ENCODE data around the gene ARTN. TPM values are rescaled to one million over a fixed set of nuclear protein-coding genes. Genes with fewer than 3 reads are reported as not detected.
A peak's percentile ranks its signal among the peaks of the same experiment; 100 is the strongest.

ARTN gene
- polyA plus RNA-seq, 1 experiment = 0.39 TPM

- H3K27me3 ChIP-seq (ENCODE audit: control insufficient read depth, insufficient read depth, low read length) = no peaks in the 10 kb centered on the region
- H3K36me3 ChIP-seq (ENCODE audit: control insufficient read depth, insufficient read depth, low read length) = peaks cover 12% of the 10 kb centered on the region
- POLR2A ChIA-PET = no interaction called here
- CTCF ChIA-PET = interaction anchor here (1.3 kb wide), 1 partner anchor 10 kb away, joined by 3 read pairs; no protein-coding TSS in a partner anchor
- TF ChIP-seq CTCF (IDR thresholded peaks at IDR 0.05; ENCODE audit: insufficient read depth, low read depth, low read length) = no peak
- no peak for DNase-seq (ENCODE audit: low read depth)
- peak overlapping the region; percentile 68 for H3K4me3 ChIP-seq (ENCODE audit: low read depth, low read length)
Measured at GRCh38 chr1:43979261-43979527, 45.6 kb downstream of the ARTN start.

GRCh38 chr1:43979528-43980254 is 46.1 kb downstream of the ARTN start:
- POLR2A ChIA-PET = no interaction called here

GRCh38 chr1:43980255-43981134 is 46.9 kb downstream of the ARTN start:
- H3K27me3 ChIP-seq (ENCODE audit: control insufficient read depth, insufficient read depth, low read length) = no peaks in the 10 kb centered on the region
- DNase-seq (ENCODE audit: low read depth) = no peak
- no peak for TF ChIP-seq CTCF (IDR thresholded peaks at IDR 0.05; ENCODE audit: insufficient read depth, low read depth, low read length)
- POLR2A ChIA-PET = no interaction called here
- H3K36me3 ChIP-seq (ENCODE audit: control insufficient read depth, insufficient read depth, low read length) = peaks cover 20% of the 10 kb centered on the region
- peak overlapping the region; percentile 68 for H3K4me3 ChIP-seq (ENCODE audit: low read depth, low read length)
- CTCF ChIA-PET = interaction anchor here (0.7 to 1.3 kb wide), 2 partner anchors 9 to 45 kb away, joined by 3 read pairs; no protein-coding TSS in a partner anchor

More at GRCh38 chr1:43979528-43980254, 46.1 kb downstream of the ARTN start:
- no peak for TF ChIP-seq CTCF (IDR thresholded peaks at IDR 0.05; ENCODE audit: insufficient read depth, low read depth, low read length)
- CTCF ChIA-PET = interaction anchor here (0.7 to 1.3 kb wide), 2 partner anchors 9 to 45 kb away, joined by 3 read pairs; no protein-coding TSS in a partner anchor
- Histone ChIP-seq H3K4me3 (ENCODE audit: low read depth, low read length) (peak overlapping the region; percentile 68), H3K36me3 (ENCODE audit: control insufficient read depth, insufficient read depth, low read length) (peaks cover 15% of the 10 kb centered on the region), H3K27me3 (ENCODE audit: control insufficient read depth, insufficient read depth, low read length) (no peaks in the 10 kb centered on the region)
- no peak for DNase-seq (ENCODE audit: low read depth)

GRCh38 chr1:43981135-43981491 is 47.5 kb downstream of the ARTN start:
- Histone ChIP-seq H3K27me3 (ENCODE audit: control insufficient read depth, insufficient read depth, low read length) (no peaks in the 10 kb centered on the region), H3K36me3 (ENCODE audit: control insufficient read depth, insufficient read depth, low read length) (peaks cover 20% of the 10 kb centered on the region), H3K4me3 (ENCODE audit: low read depth, low read length) (no peak overlapping the region)
- no peak for DNase-seq (ENCODE audit: low read depth)
- POLR2A ChIA-PET = no interaction called here
- CTCF ChIA-PET = no interaction called here
- TF ChIP-seq CTCF (IDR thresholded peaks at IDR 0.05; ENCODE audit: insufficient read depth, low read depth, low read length) = no peak

- ChIA-PET POLR2A (no interaction called here), CTCF (no interaction called here)
- peaks cover 20% of the 10 kb centered on the region for H3K36me3 ChIP-seq (ENCODE audit: control insufficient read depth, insufficient read depth, low read length)
- no peak for DNase-seq (ENCODE audit: low read depth)
- TF ChIP-seq CTCF (IDR thresholded peaks at IDR 0.05; ENCODE audit: insufficient read depth, low read depth, low read length) = no peak
- no peaks in the 10 kb centered on the region for H3K27me3 ChIP-seq (ENCODE audit: control insufficient read depth, insufficient read depth, low read length)
- no peak overlapping the region for H3K4me3 ChIP-seq (ENCODE audit: low read depth, low read length)
Measured at GRCh38 chr1:43981636-43982035, 48.0 kb downstream of the ARTN start.
